K562 (cell line): ENCODE data around the gene PIK3AP1. TPM values are rescaled to one million over a fixed set of nuclear protein-coding genes. Genes with fewer than 3 reads are reported as not detected.

Source experiments
- CBFA2T3 ChIP-seq: fragments of 450-650 bp; IDR thresholded peaks from 2 replicates; pipeline ENCODE4 v1.6.1; 2017
- CTBP1 ChIP-seq: fragments of 450-650 bp; IDR thresholded peaks from 2 replicates; pipeline ENCODE4 v1.6.1; 2016; ENCODE audit warnings: borderline replicate concordance
- MEF2D ChIP-seq: conservative IDR thresholded peaks from 2 replicates; pipeline ENCODE4 v1.6.1; 2016; ENCODE audit warnings: low read depth, missing genetic modification characterization, missing compliant biosample characterization
- PBX2 ChIP-seq, 2 experiments: IDR thresholded peaks in 1 of 2; conservative IDR thresholded peaks in 1 of 2; 2 replicates each; pipeline ENCODE4 v1.6.1; 2016; ENCODE audit warnings: low read depth in 2 of 2, mild to moderate bottlenecking in 1 of 2, missing compliant biosample characterization in 1 of 2, missing genetic modification characterization in 1 of 2, moderate library complexity in 1 of 2
- PKNOX1 ChIP-seq: fragments of 450-650 bp; IDR thresholded peaks from 2 replicates; pipeline ENCODE4 v1.6.1; 2016
- SMAD4 ChIP-seq: fragments of 250-450 bp; sonication (Bioruptor Pico); conservative IDR thresholded peaks from 2 replicates; pipeline ENCODE4 v1.8.0; 2021; ENCODE audit warnings: inconsistent platforms, mild to moderate bottlenecking, moderate library complexity
- SREBF1 ChIP-seq: fragments of 150-350 bp; IDR thresholded peaks from 2 replicates; pipeline ENCODE4 v1.6.1; 2014; ENCODE audit warnings: antibody characterized with exemption, low read depth, low read length, borderline replicate concordance
- TEAD4 ChIP-seq, 2 experiments: sonication (generic) in 1 of 2; formaldehyde crosslinking in 1 of 2; IDR thresholded peaks; 2 replicates each; pipeline versions ENCODE4 v1.6.1 to v1.8.0; 2012 to 2022; ENCODE audit warnings: borderline replicate concordance in 1 of 2, inconsistent platforms in 1 of 2, low read length in 1 of 2, mild to moderate bottlenecking in 1 of 2, missing genetic modification reagents in 1 of 2
- VEZF1 ChIP-seq: fragments of 200-800 bp; sonication (Bioruptor generic); IDR thresholded peaks from 2 replicates; pipeline ENCODE4 v1.6.1; 2017; ENCODE audit warnings: missing genetic modification characterization, missing compliant biosample characterization
- polyA plus RNA-seq, 8 experiments: library from polyadenylated mRNA; depleted of rRNA in 4 of 8; stranded (reverse) in 5 of 8; unstranded in 3 of 8; fragments of >200 nt; fragmentation: Nextera tagmentation in 2 of 8; fragmentation: Illumina TruSeq in 1 of 8; extraction: Ambion mirVana in 2 of 8; extraction: Trizol in 1 of 8; gene quantifications; 2 replicates each; pipeline versions ENCODE4 v1.2.1 to v1.2.3, GENCODE V29; 2011 to 2014; ENCODE audit warnings: inconsistent platforms in 1 of 8, missing spikeins in 1 of 8
- total RNA-seq, 7 experiments: library from RNA; depleted of rRNA in 6 of 7; stranded (reverse); fragments of >200 nt in 6 of 7; fragmentation: Illumina TruSeq in 2 of 7; extraction: Trizol in 2 of 7; gene quantifications; 2 replicates each; pipeline versions ENCODE4 v1.2.1 to v1.2.3, GENCODE V29; 2011 to 2021; ENCODE audit warnings: low replicate concordance in 1 of 7

The PIK3AP1 gene
- total and polyA plus RNA-seq, 9 of the 15 experiments (the other 6 are each of a cell fraction or from before 2014, with no cell fraction given): 0.20 to 2.4 (median 1.4) TPM

- TF ChIP-seq PBX2 (CRISPR knock-in tag; IDR thresholded peaks at IDR 0.05; ENCODE audit: low read depth) (no peak), PBX2 (tag; conservative IDR thresholded peaks at IDR 0.05; ENCODE audit: low read depth) (peak; percentile 93), SMAD4 (CRISPR knock-in tag) (peak; percentile 50; the same call in 1 of the 2 replicates), CBFA2T3 (peak; percentile 32; the same call in 1 of the 2 replicates), SREBF1 (no peak), PKNOX1 (peak; percentile 51; the same call in 1 of the 2 replicates), MEF2D (tag) (no peak), VEZF1 (CRISPR knock-in tag) (peak; percentile 48), CTBP1 (0 out of 2 replicates have a peak, but pooled peaks have one; percentile 18), TEAD4 (IDR thresholded peaks at IDR 0.05; ENCODE audit: low read length) (peak; percentile 28; the same call in 1 of the 2 replicates), TEAD4 (CRISPR knock-in tag; IDR thresholded peaks at IDR 0.05; ENCODE audit: borderline replicate concordance) (no peak)
Observed at GRCh38 chr10:96673318-96674099, 46.8 kb downstream of the PIK3AP1 start (continued).
